HG03575 (cell line): ENCODE data around the gene OGDH.
"Not testable (repeated sequence)": the region's sequence is repeated elsewhere in the genome, so short reads cannot be mapped to it uniquely, and the experiment has no call there.

Source experiments
- ATAC-seq: cut with Tn5 transposase; IDR thresholded peaks from one replicate; pipeline ENCODE4 v1.9.1; 2021; ENCODE audit not compliant: unreplicated experiment, insufficient number of reproducible peaks, low FRiP score; ENCODE audit errors: extremely low read depth

The OGDH gene

DNA sequence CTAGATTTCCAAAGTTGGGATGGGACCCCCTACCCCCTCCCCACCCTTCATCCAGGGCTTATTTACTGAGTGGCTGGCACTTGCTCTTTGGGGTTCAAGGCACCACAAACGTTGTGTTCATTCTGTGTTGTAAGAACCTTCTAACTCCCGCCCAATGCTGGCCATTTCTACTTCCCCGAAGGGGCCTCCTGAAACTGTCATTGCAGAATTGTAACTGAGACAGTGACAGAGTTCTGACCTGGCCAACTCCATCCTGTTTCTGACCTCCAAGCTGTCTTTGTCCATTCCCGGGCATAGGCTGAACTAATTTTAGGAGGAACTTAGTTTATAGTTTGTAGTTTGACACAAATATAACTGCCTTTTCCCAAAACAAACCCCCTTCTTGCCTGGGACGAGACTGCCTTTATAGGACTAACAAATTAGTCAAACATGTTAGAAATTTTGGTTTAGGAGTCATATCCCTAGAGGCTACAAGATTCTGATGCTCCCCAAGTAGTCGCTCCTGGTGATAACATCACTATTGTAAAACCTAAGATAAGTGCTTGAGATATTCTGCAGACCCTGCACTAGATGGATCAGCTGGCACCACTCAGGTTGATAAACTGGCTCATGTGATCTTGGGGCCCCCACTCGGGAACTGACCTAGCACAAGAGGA is 107.4 kb downstream of the OGDH start:
- no peak for ATAC-seq

DNA sequence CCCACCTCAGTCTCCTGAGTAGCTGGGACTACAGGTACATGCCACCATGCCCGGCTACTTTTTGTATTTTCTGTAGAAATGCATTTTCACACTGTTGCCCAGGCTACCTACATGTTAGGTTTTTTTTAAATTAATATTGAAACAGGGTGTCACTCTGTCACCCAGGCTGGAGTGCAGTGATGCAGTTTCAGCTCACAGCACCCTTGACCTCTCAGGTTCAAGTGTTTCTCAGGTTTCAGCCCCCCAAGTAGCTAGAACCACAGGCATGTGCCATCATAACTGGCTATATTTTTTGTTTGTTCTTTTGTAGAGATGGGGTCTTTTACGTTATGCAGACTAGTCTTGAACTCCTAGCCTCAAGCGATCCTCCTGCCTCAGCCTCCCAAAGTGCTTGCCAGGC is 109.8 kb downstream of the OGDH start:
- no peak for ATAC-seq

- ATAC-seq, result no peak
Observed at GRCh38 chr7:44720301-44720700, 113.9 kb downstream of the OGDH start.

DNA sequence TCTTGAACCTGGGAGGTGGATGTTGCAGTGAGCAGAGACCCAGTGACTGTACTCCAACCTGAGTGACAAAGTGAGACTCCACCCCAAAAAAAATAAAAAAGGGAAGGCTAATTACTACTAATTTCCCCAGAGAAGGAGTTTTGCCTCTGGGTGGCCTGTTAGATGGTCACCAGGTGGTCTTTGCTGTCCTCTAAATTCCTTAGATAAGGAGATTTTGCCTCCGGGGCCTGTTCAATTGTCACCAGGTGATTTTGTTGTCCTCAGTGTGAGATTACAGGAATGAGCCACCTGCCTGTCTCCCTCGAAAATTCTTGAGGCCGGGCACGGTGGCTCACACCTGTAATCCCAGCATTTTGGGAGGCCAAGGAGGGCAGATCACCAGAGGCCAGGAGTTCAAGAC is 117.8 kb downstream of the OGDH start:
- ATAC-seq, result no peak

DNA sequence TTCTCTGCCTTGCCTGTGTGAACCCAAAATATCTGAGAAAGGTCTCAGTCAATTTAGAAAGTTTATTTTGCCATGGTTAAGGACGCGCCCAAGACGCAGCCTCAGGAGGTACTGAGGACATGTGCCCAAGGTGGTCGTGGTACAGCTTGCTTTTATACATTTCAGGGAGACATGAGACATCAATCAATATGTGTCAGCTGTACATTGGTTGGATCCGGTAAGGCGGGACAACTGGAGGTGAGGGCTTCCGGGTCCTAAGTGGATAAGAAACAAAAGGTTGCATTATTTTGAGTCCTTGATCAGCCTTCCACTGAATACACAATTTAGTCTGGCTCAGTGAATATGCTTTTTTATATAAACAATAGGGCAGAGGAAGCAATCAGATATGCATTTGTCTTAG is 119.8 kb downstream of the OGDH start:
- not testable (repeated sequence) for ATAC-seq

DNA sequence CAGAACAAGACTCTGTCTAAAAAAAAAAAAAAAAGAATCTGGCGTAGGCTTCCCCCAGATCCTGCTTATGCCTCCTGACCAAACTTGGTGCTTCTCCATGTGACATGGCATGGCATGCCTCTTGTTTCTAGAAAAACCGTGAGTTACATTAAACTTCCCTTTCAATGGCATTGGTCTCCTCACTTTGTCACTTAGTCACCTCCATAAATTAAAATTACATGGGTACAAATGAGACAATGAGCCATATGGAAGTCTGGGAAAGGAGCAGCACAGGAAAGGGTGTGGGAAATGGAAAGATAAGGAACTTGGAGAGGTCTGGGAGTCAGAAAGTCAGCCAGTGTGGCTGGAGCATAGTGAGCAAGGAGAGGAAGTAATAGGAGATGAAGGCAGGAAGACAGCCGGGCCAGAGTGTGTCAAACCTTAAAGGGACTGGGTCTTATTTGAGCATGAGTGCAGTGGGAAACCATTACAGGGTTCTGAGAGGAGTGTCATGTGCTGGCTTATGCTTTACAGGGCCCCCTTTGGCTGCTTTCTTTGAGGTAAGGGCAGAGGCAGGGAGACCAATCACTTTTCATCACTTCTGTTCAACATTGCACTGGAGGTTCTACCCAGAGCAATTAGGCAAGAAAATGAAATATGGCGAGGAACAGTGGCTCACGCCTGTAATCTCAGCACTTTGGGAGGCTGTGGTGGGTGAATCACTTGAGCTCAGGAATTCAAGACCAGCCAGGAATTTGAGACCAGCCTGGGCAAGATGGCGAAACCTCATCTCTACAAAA is 120.9 kb downstream of the OGDH start:
- ATAC-seq, result no peak

GRCh38 chr7:44727937-44728262 is 121.5 kb downstream of the OGDH start:
- ATAC-seq, result no peak

GRCh38 chr7:44729949-44730590 is 123.6 kb downstream of the OGDH start:
- no peak for ATAC-seq

- not testable (repeated sequence) for ATAC-seq
Observed at GRCh38 chr7:44732971-44733370, 126.5 kb downstream of the OGDH start.

DNA sequence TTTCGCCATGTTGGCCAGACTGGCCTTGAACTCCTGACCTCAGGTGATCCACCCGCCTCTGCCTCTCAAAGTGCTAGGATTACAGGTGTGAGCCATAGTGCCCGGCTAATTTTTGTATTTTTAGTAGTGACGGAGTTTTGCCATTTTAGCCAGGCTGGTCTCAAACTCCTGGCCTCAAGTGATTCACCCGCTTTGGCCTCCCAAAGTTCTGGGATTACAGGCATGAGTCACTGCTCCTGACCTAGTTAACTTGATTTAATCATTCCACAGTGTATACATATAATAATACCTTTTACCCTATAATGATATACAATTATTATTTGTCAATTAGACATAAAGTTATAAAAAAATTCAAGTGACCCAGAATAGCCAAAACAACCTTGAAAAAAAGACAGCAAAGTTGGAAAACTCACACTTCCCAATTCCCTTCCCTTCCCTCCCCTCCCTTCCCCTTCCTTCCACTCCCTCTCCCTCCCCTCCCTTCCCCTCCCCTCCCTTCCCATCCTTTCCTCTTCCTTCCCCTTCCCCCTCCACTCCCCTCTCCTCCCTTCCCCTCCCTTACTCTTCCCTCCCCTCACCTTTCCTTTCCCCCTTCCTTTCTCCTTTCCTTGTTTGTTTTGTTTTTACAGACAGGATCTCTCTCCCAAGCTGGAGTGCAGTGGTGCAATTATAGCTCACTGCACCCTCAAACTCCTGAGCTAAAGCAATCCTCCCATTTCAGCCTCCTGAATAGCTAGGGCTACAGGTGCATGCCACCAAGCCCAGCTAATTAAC is 127.5 kb downstream of the OGDH start:
- ATAC-seq, result no peak

GRCh38 chr7:44735403-44736165 is 129.2 kb downstream of the OGDH start:
- no peak for ATAC-seq

DNA sequence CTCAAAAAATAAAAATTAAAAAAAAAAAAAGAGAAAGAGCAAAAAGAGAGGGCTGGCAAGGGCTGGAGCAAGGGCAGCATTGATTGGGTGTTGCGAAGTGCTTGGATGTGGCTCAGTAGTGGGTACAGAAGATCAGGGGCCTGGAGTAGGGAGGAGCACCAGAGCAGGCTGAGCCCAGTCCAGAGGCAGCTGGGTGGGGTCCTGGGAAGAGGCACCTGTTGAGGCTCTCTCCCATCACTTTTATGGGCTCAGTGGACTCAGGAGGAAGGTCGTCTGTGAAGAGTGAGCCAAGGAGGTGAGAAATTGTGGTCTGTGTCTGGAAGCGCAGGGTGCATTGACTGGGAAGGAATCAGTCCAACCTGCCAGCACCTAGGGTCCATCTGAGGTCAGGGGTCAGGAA is 130.5 kb downstream of the OGDH start:
- no peak for ATAC-seq

- no peak for ATAC-seq
Observed at GRCh38 chr7:44738051-44738723, 131.8 kb downstream of the OGDH start.

DNA sequence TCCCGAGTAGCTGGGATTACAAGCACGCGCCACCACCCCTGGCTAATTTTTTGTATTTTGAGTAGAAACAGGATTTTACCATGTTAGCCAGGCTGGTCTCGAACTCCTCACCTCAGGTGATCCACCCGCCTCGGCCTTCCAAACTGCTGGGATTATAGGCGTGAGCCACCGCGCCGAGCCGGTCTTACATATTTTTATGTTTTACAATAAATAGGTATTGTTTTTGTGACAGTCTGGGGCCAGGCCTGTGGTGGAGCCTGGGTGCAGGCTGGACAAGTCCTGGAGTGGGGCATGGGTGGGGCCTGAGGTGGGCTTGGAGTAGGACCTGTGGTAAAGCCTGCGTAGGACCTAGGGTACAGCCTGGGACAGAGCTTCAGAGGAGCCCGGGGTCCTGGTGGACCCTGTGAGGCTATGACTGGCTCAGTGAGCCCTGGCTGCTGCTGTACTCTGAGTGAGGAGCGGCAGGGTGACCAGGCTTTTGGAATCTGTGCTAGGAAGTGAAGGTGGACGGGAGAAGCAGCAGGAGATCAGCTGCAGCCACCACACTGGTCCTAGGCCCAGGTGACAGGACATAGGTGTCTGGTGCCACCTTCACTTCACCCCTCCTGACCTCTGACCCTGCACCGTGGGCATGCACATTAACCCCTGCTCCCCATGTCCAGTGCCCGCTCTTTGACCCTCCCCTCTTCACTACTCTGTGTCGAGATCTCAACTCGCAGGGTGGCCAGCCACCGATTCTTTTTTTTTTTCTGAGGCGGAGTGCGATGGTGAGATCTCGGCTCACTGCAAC is 132.6 kb downstream of the OGDH start:
- no peak for ATAC-seq

- no peak for ATAC-seq
Observed at GRCh38 chr7:44740055-44740454, 133.6 kb downstream of the OGDH start.

DNA sequence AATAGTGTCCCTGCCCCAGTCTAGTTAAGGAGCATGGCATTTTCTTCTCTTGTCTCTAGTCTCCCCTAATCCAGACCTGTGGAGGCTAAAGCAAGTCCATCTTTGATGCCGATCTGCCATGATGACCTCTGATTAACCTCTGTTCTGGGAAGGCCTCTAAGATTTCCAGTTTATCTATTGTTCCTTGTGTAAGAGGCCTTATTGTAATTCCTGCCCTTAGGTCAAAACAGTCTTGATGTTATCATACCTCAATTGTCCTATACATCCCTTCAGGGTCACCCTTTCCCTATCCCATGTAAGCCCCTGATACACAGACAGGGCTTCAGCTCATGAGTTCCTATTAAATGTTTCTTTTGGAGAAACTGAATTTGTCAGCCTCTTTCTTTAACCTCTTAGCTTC is 137.3 kb downstream of the OGDH start:
- ATAC-seq, result no peak

- no peak for ATAC-seq
Observed at GRCh38 chr7:44748045-44748947, 141.9 kb downstream of the OGDH start, which contains the start of gene ZMIZ2. TSS of gene ZMIZ2 (plus strand) at chr7:44748847. CDS start at chr7:44756250, 7,403 bp downstream.
